ENCODE data around the gene HS6ST3. TPM values are rescaled to one million over a fixed set of nuclear protein-coding genes. Genes with fewer than 3 reads are reported as not detected.

HS6ST3 gene
- total and polyA plus RNA-seq, 2 of the 13 experiments (the other 11 are each of a cell fraction or from before 2014, with no cell fraction given): not detected

- no peak for TF ChIP-seq KDM2A (CRISPR knock-in tag; IDR thresholded peaks at IDR 0.05; ENCODE audit: borderline replicate concordance, low read depth)
These were observed 190.0 kb downstream of the HS6ST3 start (continued) for GRCh38 chr13:96279904-96280303.

DNA sequence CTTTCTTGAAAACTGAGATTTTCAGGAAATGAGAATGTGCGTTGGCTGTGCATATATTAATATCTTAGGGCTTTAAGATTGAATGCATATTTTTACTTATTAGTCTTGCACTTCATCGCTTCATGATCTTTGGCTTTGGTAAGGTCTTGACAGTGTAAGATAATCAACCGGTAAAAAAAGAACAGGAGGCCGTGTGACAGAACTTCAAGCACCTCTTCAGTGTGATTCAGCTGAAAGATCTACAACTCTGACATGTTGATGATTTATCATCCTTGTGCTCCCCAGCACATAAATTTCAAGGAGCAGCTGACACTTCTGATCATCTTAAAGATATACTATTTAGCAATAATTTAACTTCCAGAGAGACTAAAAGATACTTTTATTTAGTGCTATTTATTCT is 195.1 kb downstream of the HS6ST3 start:
- no peaks in the 10 kb centered on the region for H3K9me3 ChIP-seq (ENCODE audit: low read length)
- no peak overlapping the region for H3K4me3 ChIP-seq (replicated peaks in 1 of 3; ENCODE audit: insufficient read depth in 1 of 3, low read depth in 2 of 3, low read length in 3 of 3)
- no peaks in the 10 kb centered on the region for H4K20me1 ChIP-seq (ENCODE audit: insufficient read depth, low read length)
- no peak overlapping the region for H2AFZ ChIP-seq (ENCODE audit: low read length)
- TF ChIP-seq ZNF136 (CRISPR knock-in tag; IDR thresholded peaks at IDR 0.05; ENCODE audit: low read depth) (no peak), PRDM15 (CRISPR knock-in tag; IDR thresholded peaks at IDR 0.05) (no peak), FOSL1 (CRISPR knock-in tag; IDR thresholded peaks at IDR 0.05; ENCODE audit: borderline replicate concordance) (no peak), NR0B2 (CRISPR knock-in tag; IDR thresholded peaks at IDR 0.05) (no peak), ZBTB46 (CRISPR knock-in tag; IDR thresholded peaks at IDR 0.05; ENCODE audit: borderline replicate concordance) (no peak), RFX3 (CRISPR knock-in tag; IDR thresholded peaks at IDR 0.05) (no peak), ZNF232 (CRISPR knock-in tag; IDR thresholded peaks at IDR 0.05; ENCODE audit: borderline replicate concordance) (no peak), ZNF564 (CRISPR knock-in tag; IDR thresholded peaks at IDR 0.05) (no peak), ZFP62 (CRISPR knock-in tag; IDR thresholded peaks at IDR 0.05) (no peak), ZNF33B (CRISPR knock-in tag; IDR thresholded peaks at IDR 0.05) (no peak), ZNF33A (CRISPR knock-in tag; IDR thresholded peaks at IDR 0.05; ENCODE audit: borderline replicate concordance) (no peak), GABPA (IDR thresholded peaks at IDR 0.05; ENCODE audit: low read depth, low read length) (no peak), GABPA (CRISPR knock-in tag; IDR thresholded peaks at IDR 0.05; ENCODE audit: low read depth) (no peak)
- TF ChIP-seq, protein P1, sequence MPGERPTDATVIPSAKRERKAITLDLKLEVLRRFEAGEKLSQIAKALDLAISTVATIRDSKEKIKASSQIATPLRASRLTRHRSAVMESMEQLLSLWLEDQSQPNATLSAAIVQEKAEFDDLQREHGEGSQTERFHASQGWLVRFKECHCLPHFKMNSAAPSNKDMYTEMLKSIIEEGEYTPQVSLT (CRISPR knock-in tag; IDR thresholded peaks at IDR 0.05; ENCODE audit: borderline replicate concordance, low read depth): no peak
- ChIA-PET POLR2A (no interaction called here), CTCF (ENCODE audit: low intra/inter-chr PET ratio, low total read pairs) (no interaction called here)
- DNase-seq (ENCODE audit: low spot score) (no peak), FAIRE-seq (no peak), ATAC-seq (no peak)
- in situ Hi-C loops (cut with HindIII; ENCODE audit: extremely low pct_ligation_motif_present, low pct_unique_long_range_greater_than_20kb) (no loop called here), intact Hi-C loops (cut with micrococcal nuclease; ENCODE audit: unreplicated experiment) (no loop called here)
- WGBS (ENCODE audit: low lambda C conversion rate): 0% methylated on average over 4 of the region's 4 CpGs
- H3K36me3 ChIP-seq (replicated peaks in 1 of 2; ENCODE audit: control insufficient read depth in 1 of 2, insufficient read depth in 2 of 2, low read length in 2 of 2): no peaks in the 10 kb centered on the region
- H3K9ac ChIP-seq (ENCODE audit: insufficient read depth, low read depth, low read length): no peak overlapping the region
- no peak overlapping the region for H3K27ac ChIP-seq (ENCODE audit: extremely low read length, insufficient read depth, low read length)
- no peaks in the 10 kb centered on the region for H3K79me2 ChIP-seq (ENCODE audit: insufficient read depth, low read length)
- H3K27me3 ChIP-seq (ENCODE audit: control insufficient read depth in 1 of 2, insufficient read depth in 2 of 2, low read length in 2 of 2): no peaks in the 10 kb centered on the region
- BruUV-seq (replicated peaks): no TSS peak
- no peaks in the 10 kb centered on the region for H3K4me1 ChIP-seq (ENCODE audit: insufficient read depth, low read length)
- H3K4me2 ChIP-seq (ENCODE audit: low read depth, low read length): no peak overlapping the region
